ENCODE data around the gene PFN2. TPM values are rescaled to one million over a fixed set of nuclear protein-coding genes. Genes with fewer than 3 reads are reported as not detected.

PFN2 gene
- total RNA-seq, 4 donors from 2014 or later: 96.1 to 114 (median 111) TPM

DNA sequence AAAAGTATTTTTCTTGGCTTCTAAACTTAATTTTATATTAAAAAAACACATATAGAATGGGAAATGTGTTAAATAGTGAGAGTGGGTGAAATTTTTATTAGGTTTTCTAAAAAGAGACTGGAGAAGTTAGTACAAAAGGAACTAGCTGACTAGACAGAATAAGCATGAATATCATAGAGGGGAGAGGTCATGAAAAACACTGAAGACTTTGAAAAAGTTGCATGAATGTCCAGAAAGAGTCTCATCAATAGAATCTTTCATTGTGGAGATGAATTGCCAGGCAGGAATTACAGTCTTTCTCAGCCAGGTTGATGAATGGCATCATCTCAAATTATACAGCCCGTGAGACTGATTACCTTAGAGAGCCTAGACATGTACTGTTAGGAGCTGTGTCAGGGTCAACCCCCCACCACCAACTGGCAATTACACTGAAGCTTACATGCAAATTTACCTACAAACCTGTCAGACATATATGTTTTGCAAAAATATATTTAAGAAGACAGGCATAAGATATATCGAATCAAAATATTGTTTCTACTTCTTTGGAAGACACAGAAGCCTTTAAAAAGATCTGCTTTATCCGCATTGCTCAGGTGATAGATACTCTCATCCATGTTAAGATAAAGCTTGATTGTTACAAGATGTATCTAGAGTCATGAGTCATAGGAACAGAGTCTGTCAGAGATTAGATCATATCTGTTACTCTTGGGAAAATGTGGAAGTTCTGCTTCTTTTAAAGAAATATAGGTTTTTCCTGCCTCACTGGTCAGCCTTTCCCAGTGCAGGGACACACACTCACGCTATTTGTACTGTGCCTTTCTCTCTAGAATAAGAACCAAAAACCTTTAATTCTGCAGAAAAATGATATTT, 34.8 kb upstream of the PFN2 start:
- intact Hi-C loops (cut with DNase I): no loop called here
- DNase-seq: no peak

DNA sequence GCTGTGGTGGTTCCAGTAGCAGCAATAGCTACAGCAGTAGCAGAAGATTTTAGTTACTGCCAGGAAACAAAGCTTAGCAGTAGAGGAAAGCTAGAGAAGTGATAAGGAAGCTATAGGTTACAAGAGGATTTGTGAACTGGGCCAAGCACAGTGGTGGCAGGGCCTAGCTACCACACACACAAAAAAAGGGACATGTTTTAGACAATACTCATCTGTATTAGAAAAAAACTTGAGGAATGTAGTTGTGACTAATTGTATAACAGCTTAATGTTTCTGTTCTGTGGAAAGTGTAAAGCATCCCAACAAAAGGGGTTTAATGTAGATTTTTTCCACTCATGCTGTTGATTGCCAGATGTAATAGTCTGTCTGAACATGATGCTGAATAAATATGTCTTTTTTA, 29.9 kb upstream of the PFN2 start:
- TF ChIP-seq, protein P1, sequence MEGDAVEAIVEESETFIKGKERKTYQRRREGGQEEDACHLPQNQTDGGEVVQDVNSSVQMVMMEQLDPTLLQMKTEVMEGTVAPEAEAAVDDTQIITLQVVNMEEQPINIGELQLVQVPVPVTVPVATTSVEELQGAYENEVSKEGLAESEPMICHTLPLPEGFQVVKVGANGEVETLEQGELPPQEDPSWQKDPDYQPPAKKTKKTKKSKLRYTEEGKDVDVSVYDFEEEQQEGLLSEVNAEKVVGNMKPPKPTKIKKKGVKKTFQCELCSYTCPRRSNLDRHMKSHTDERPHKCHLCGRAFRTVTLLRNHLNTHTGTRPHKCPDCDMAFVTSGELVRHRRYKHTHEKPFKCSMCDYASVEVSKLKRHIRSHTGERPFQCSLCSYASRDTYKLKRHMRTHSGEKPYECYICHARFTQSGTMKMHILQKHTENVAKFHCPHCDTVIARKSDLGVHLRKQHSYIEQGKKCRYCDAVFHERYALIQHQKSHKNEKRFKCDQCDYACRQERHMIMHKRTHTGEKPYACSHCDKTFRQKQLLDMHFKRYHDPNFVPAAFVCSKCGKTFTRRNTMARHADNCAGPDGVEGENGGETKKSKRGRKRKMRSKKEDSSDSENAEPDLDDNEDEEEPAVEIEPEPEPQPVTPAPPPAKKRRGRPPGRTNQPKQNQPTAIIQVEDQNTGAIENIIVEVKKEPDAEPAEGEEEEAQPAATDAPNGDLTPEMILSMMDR (IDR thresholded peaks at IDR 0.05): no peak
- TF ChIP-seq POLR2A (IDR thresholded peaks at IDR 0.05): no peak
- Histone ChIP-seq H3K4me1 (peaks cover 0 to 8% of the 10 kb centered on the region in 2 donors), H3K27me3 (no peaks in the 10 kb centered on the region), H3K36me3 (no peaks in the 10 kb centered on the region), H3K9me3 (no peaks in the 10 kb centered on the region), H3K4me3 (replicated peaks in 1 of 3) (no peak overlapping the region), H3K27ac (no peak overlapping the region)
- DNase-seq: no peak
- intact Hi-C loops (cut with DNase I): no loop called here

More for the DNA sequence above, 34.8 kb upstream of the PFN2 start:
- Histone ChIP-seq H3K4me3 (replicated peaks in 1 of 3) (no peak overlapping the region), H3K36me3 (no peaks in the 10 kb centered on the region), H3K27ac (no peak overlapping the region), H3K27me3 (no peaks in the 10 kb centered on the region), H3K4me1 (peaks cover 0 to 8% of the 10 kb centered on the region in 2 donors), H3K9me3 (no peaks in the 10 kb centered on the region)
- WGBS, 2 donors: 84 to 87% methylated on average over 4 of the region's 4 CpGs
- TF ChIP-seq, protein P1 (IDR thresholded peaks at IDR 0.05): no peak
- TF ChIP-seq POLR2A (IDR thresholded peaks at IDR 0.05): no peak

DNA sequence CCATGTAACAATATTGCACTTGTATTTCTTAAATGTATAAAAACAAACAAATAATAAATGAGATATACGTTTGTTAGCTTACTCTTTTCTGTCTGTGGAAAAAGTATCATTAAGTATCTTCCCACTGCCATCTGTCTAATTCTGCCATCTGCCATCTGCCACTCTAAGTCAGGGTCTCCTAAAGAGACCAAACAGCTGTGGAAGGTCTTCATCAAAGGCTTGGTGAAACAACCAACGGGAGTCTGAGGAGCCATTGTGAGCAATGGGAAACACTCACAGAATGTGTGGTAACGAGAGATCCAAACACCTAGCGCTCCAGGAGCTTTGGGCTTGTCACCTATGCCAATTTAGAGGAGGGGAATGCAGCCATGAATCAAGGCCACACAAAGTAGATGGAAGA, 28.7 kb upstream of the PFN2 start:
- Histone ChIP-seq H3K27ac (no peak overlapping the region), H3K9me3 (no peaks in the 10 kb centered on the region), H3K4me1 (peaks cover 0 to 8% of the 10 kb centered on the region in 2 donors), H3K27me3 (no peaks in the 10 kb centered on the region), H3K36me3 (no peaks in the 10 kb centered on the region), H3K4me3 (replicated peaks in 1 of 3) (no peak overlapping the region)
- DNase-seq: no peak
- intact Hi-C loops (cut with DNase I): no loop called here
- 94 to 95% methylated on average over 4 of the region's 4 CpGs for WGBS, 2 donors
- TF ChIP-seq, protein P1 (IDR thresholded peaks at IDR 0.05): no peak
- no peak for TF ChIP-seq POLR2A (IDR thresholded peaks at IDR 0.05)

DNA sequence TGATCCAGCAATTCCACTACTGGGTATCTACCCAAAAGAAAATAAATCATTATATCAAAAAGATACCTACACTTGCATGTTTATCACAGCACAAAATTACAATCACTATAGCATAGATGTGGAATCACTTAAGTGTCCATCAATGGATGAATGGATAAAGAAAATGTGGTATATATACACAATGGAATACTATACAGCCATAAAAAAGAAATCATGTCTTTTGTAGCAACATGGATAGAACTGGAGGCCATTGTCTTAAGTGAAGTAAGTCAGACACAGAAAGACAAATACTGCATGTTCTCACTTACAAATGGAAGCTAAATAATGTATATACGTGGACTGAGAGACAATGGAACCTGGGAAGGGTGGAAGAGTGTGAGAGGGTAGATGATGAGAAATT, 28.3 kb upstream of the PFN2 start:
- peaks cover 0 to 8% of the 10 kb centered on the region in 2 donors for H3K4me1 ChIP-seq
- no peaks in the 10 kb centered on the region for H3K9me3 ChIP-seq
- no peaks in the 10 kb centered on the region for H3K27me3 ChIP-seq
- WGBS, 2 donors: 97 to 98% methylated on average over 1 of the region's 1 CpG
- intact Hi-C loops (cut with DNase I): no loop called here
- no peak for TF ChIP-seq POLR2A (IDR thresholded peaks at IDR 0.05)
- TF ChIP-seq, protein P1 (IDR thresholded peaks at IDR 0.05): no peak
- H3K4me3 ChIP-seq (replicated peaks in 1 of 3): no peak overlapping the region
- H3K27ac ChIP-seq: no peak overlapping the region
- no peaks in the 10 kb centered on the region for H3K36me3 ChIP-seq
- DNase-seq: no peak

DNA sequence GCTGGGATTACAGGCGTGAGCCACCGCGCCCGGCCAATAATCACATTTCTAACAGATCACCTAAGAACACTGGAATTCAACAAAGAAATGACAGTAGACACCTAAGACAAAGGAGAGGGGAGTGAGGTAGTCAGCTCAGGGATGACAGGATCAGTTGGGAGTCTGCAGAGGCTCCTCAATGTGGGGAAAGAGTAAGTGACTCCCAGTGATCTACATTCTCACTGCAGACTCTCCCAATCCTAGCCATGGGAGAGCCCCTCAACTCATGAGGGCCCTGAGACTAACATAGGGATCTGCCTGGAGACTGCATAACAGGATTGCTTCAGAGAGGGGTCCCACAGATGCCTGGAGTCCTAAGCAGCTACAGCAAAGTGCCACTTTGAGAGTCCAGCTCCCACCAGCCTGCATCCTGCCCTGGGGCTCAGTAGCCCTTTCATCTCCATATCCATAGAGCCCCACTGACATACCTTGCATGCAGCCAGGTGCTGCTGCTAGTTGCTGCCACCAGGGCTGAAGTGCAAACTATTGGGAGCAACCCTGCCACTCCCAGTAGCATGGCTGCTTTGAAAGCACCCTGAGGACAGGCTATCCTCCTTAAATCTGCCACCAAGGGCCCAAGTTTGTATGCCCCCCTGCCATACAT, 21.8 kb upstream of the PFN2 start:
- TF ChIP-seq POLR2A (IDR thresholded peaks at IDR 0.05): no peak
- TF ChIP-seq, protein P1 (IDR thresholded peaks at IDR 0.05): no peak
- no peak for DNase-seq
- H3K27ac ChIP-seq: no peak overlapping the region
- no peaks in the 10 kb centered on the region for H3K9me3 ChIP-seq
- intact Hi-C loops (cut with DNase I): no loop called here
- H3K27me3 ChIP-seq: no peaks in the 10 kb centered on the region
- no peaks in the 10 kb centered on the region for H3K36me3 ChIP-seq
- no peak overlapping the region for H3K4me3 ChIP-seq (replicated peaks in 1 of 3)
- 98 to 100% methylated on average over 4 of the region's 4 CpGs for WGBS, 2 donors
- H3K4me1 ChIP-seq: no peaks in the 10 kb centered on the region
